Bronchial epithelial cell (primary cell): ENCODE measurements around the gene KRT72. TPM values are rescaled to one million over a fixed set of nuclear protein-coding genes. Genes with fewer than 3 reads are reported as not detected.

Source experiments
- DNase-seq: peaks from one replicate; pipeline ENCODE4 v3.0.0-alpha.2; 2010; ENCODE audit warnings: low read depth
- FAIRE-seq: peaks from 2 replicates; lab custom pipeline; 2011; peaks lifted over from hg19 to GRCh38; lab: Jason Lieb, UNC
- H3K27me3 ChIP-seq: 2 replicates; pipeline ENCODE4 v1.5.1; 2011; ENCODE audit warnings: low read length; ENCODE audit not compliant: control insufficient read depth, insufficient read depth
- H3K36me3 ChIP-seq: 2 replicates; pipeline ENCODE4 v1.5.1; 2011; ENCODE audit warnings: low read length; ENCODE audit not compliant: control insufficient read depth, insufficient read depth
- H3K4me3 ChIP-seq: 2 replicates; pipeline ENCODE4 v1.5.1; 2011; ENCODE audit warnings: mild to moderate bottlenecking, low read depth, low read length, control low read depth
- total RNA-seq: library from RNA; depleted of rRNA; stranded (reverse); fragments of >200 nt; gene quantifications from 2 replicates; pipeline ENCODE4 v1.2.1, GENCODE V29; 2014
- TF ChIP-seq, protein P1 (sequence below): IDR thresholded peaks from 2 replicates; pipeline ENCODE4 v1.5.1; 2011; ENCODE audit warnings: mild to moderate bottlenecking, moderate library complexity, low read length, control low read depth, inconsistent platforms; ENCODE audit not compliant: insufficient read depth, severe bottlenecking

KRT72 gene
- total RNA-seq, 1 donor from 2014 or later, result not detected

DNA sequence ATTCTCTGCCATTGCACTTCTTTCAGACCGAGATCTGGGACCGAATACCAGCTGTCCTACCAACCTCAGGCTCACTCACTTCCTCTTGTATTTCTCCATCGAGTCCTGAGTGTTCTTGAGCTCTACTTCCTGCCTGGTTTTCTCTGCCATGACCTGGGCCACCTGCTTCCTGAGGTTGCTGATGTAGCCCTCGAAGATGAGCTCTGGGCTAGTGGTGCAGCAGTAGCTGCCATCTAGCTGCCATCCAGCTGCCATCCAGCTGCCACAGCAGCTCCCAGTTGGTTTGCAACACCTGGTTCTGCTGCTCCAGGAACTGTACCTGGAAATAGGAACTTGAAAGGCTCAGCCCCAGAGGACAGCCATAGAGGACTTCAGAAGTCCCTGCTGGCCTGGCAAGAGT is 32.1 kb upstream of the KRT72 start:
- DNase-seq, result no peak
- TF ChIP-seq, protein P1, sequence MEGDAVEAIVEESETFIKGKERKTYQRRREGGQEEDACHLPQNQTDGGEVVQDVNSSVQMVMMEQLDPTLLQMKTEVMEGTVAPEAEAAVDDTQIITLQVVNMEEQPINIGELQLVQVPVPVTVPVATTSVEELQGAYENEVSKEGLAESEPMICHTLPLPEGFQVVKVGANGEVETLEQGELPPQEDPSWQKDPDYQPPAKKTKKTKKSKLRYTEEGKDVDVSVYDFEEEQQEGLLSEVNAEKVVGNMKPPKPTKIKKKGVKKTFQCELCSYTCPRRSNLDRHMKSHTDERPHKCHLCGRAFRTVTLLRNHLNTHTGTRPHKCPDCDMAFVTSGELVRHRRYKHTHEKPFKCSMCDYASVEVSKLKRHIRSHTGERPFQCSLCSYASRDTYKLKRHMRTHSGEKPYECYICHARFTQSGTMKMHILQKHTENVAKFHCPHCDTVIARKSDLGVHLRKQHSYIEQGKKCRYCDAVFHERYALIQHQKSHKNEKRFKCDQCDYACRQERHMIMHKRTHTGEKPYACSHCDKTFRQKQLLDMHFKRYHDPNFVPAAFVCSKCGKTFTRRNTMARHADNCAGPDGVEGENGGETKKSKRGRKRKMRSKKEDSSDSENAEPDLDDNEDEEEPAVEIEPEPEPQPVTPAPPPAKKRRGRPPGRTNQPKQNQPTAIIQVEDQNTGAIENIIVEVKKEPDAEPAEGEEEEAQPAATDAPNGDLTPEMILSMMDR, result no peak
- Histone ChIP-seq H3K36me3 (no peaks in the 10 kb centered on the region), H3K27me3 (peaks cover 4% of the 10 kb centered on the region), H3K4me3 (no peak overlapping the region)
- no peak for FAIRE-seq

GRCh38 chr12:52632656-52633055 is 31.4 kb upstream of the KRT72 start:
- Histone ChIP-seq H3K27me3 (peaks cover 4% of the 10 kb centered on the region), H3K4me3 (no peak overlapping the region), H3K36me3 (no peaks in the 10 kb centered on the region)
- FAIRE-seq (no peak), DNase-seq (no peak)
- TF ChIP-seq, protein P1, result no peak

DNA sequence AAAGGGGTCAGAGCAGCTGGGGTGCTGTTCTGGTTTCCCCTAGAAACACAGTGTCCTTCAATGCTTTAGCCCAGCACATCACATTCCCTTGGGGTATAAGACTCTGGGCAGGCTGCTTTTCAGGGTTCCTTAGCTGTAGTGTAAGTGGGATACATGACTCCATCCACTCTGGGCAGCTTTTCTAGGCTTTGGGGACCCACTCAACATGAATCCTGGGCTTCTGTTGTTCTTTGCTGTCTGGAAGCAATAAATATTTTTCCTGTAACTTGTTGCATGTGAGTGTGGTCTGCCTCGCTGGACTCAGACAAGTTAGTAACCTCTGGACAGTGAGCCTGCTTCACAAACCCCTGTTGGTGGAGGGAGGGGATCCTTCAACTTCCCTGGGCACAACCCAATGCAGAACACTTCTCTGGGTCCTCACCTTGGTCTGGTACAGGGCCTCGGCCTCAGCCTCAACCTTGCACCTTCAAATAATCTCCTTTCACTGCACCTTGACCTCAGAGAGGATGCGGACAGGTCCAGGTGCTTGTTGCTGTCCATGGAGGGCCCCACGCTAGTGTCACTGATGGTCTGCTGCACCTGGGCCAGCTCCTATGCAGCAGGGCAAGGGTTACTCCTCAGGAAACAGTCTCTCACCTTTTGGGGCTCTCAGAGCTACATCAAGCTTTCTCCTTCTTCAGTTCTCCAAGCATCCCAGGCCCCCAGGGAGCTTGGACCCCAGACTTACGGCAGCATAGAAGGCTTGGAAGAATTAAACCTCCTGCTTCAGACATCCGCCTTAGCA is 30.6 kb upstream of the KRT72 start:
- H3K36me3 ChIP-seq, result no peaks in the 10 kb centered on the region
- FAIRE-seq (peak; percentile 40), DNase-seq (no peak)
- H3K4me3 ChIP-seq, result no peak overlapping the region
- TF ChIP-seq, protein P1, result no peak
- peaks cover 7% of the 10 kb centered on the region for H3K27me3 ChIP-seq

- DNase-seq, result no peak
- no peak for FAIRE-seq
- TF ChIP-seq, protein P1, result no peak
These were observed 30.0 kb upstream of the KRT72 start for GRCh38 chr12:52631264-52631663.

DNA sequence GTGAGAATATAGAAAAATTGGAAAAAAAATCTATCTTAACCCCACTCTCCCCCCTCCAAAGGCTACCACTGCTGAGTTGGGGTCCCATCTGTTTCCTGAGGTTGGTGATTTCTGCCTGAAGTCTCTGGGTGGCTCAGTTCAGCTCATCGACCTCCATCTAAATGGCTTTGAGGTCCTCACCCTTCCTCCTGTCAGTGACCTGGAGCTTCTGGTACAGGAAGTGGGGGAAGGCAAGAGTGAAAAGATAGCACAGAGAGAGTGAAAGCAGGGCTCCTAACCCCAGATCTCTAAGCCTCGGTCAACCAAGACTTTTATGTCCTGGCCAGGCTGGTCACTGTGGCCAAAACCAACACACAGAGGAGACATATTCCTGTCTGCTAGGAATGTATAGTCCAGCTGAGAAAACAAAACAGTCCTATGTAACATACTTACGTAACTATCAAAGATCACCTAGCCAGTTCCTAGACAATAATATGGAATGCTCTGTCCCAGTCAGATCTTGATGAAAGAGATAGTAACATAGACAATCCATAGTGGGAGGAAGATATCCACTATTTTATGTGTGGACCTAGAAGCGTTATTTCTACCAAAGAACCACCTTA is 29.4 kb upstream of the KRT72 start:
- FAIRE-seq, result no peak
- Histone ChIP-seq H3K36me3 (no peaks in the 10 kb centered on the region), H3K27me3 (peaks cover 7% of the 10 kb centered on the region), H3K4me3 (no peak overlapping the region)
- TF ChIP-seq, protein P1, result no peak
- DNase-seq, result no peak

More at GRCh38 chr12:52631264-52631663, 30.0 kb upstream of the KRT72 start:
- peaks cover 7% of the 10 kb centered on the region for H3K27me3 ChIP-seq
- no peaks in the 10 kb centered on the region for H3K36me3 ChIP-seq
- no peak overlapping the region for H3K4me3 ChIP-seq
